Stomach (tissue), 9 donors: Measurements from ENCODE around the gene DMRT2. TPM values are rescaled to one million over a fixed set of nuclear protein-coding genes. Genes with fewer than 3 reads are reported as not detected.
A peak's percentile ranks its signal among the peaks of the same experiment; 100 is the strongest.

Experiments used
- DNase-seq, 2 donors: peaks; one replicate each; pipeline versions ENCODE4 v3.0.0 to v3.0.0-alpha.2; 2013 to 2019
- H3K27ac ChIP-seq, 5 donors: fragments of 200-600 bp in 4 of 5; sonication (generic) in 4 of 5; one replicate each; pipeline ENCODE4 v1.5.1; 2013 to 2019; ENCODE audit warnings: mild to moderate bottlenecking in 1 of 5, moderate library complexity in 1 of 5
- H3K27me3 ChIP-seq, 3 donors: fragments of 200-600 bp; sonication (generic); one replicate each; pipeline ENCODE4 v1.5.1; 2017 to 2019; ENCODE audit warnings: mixed run types in 1 of 3
- H3K36me3 ChIP-seq, 4 donors: fragments of 200-600 bp; sonication (generic); 1 replicate in 3 of 4; 2 replicates in 1 of 4; pipeline ENCODE4 v1.5.1; 2016 to 2019
- H3K4me1 ChIP-seq, 4 donors: fragments of 200-600 bp; sonication (generic); one replicate each; pipeline ENCODE4 v1.5.1; 2016 to 2019
- H3K4me3 ChIP-seq, 4 donors: fragments of 200-600 bp; sonication (generic) in 3 of 4; one replicate each; pipeline ENCODE4 v1.5.1; 2016 to 2019; ENCODE audit warnings: mild to moderate bottlenecking in 1 of 4
- H3K9me3 ChIP-seq, 4 donors: fragments of 200-600 bp; sonication (generic); one replicate each; pipeline ENCODE4 v1.5.1; 2016 to 2019
- EP300 ChIP-seq: sonication (generic); formaldehyde crosslinking; IDR thresholded peaks from one replicate; pipeline ENCODE4 v1.6.1; 2017; ENCODE audit warnings: antibody characterized with exemption
- POLR2A ChIP-seq, 4 donors: fragments of 450-650 bp; IDR thresholded peaks; one replicate each; pipeline ENCODE4 v1.6.1; 2016; ENCODE audit warnings: antibody characterized with exemption in 4 of 4, control low read depth in 2 of 4, mild to moderate bottlenecking in 1 of 4, moderate library complexity in 1 of 4
- POLR2AphosphoS5 ChIP-seq, 3 donors: sonication (generic); formaldehyde crosslinking; IDR thresholded peaks; one replicate each; pipeline ENCODE4 v1.6.1; 2016; ENCODE audit warnings: antibody characterized with exemption in 3 of 3
- WGBS, 5 donors: extraction: QIAGEN DNeasy Blood & Tissue Kit in 3 of 5; methylation state at CpG; one replicate each; pipeline versions ENCODE4 v1.1.5 to v1.1.7; 2013 to 2018; 5-methylcytosine and 5-hydroxymethylcytosine counted together
- intact Hi-C: fragments of 100-400 bp; cut with DNase I; formaldehyde crosslinking; loops from one replicate; pipeline ENCODE4 v1.15.1; 2023; ENCODE audit warnings: low total_unique reads
- polyA plus RNA-seq, 3 donors: library from polyadenylated mRNA; stranded (reverse); fragments of 200-250 nt; gene quantifications; one replicate each; pipeline ENCODE4 v1.2.3, GENCODE V29; 2013
- total RNA-seq, 5 donors: library from RNA; depleted of rRNA; stranded (reverse); fragments of >200 nt; gene quantifications; one replicate each; pipeline versions ENCODE4 v1.1.0 to v1.2.3, GENCODE V29; 2014 to 2016
- TF ChIP-seq, protein P1 (sequence below), 7 experiments: fragments of 450-650 bp in 4 of 7; fragments of 200-600 bp in 3 of 7; sonication (generic) in 3 of 7; IDR thresholded peaks; one replicate each; pipeline ENCODE4 v1.5.1; 2016 to 2019; ENCODE audit warnings: antibody characterized with exemption in 7 of 7, control low read depth in 2 of 7, mild to moderate bottlenecking in 1 of 7
- donor health status: healthy with polysubstance abuse.
- donor health status: Bipolar disorder and iron deficiency.
- donor health status: healthy.

The DMRT2 gene
- total and polyA plus RNA-seq, 8 donors, result 0.08 to 23.2 (median 2.3) TPM; not detected in 5

DNA sequence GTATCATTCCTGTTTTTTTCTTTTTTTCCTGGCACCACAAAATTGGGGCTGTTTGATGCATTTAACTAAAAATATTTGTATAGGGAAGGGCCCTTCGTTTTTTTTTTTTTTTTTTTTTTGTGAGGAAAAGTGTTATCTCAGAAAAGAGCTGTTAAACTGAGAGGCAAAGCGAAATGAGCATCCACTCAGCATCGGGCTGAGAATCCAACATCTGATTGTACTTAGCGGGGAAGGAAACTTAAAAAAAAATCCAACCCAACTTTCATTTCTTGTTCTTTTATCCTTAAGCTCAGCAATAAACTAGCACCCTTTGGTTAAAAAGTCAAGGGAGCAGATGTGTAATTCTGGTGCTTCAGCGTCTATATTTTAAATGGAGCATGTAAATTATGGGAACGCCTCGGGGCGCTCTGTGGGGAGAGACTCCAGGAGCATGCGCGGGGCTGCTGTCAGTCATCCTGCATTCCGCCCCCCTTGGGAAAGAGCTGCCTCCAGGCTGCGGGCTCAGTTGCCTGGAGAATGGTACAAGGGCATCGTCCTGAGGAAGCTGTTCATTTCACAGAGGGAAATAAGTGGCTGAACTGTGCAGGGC lies 33.3 kb downstream of the DMRT2 start:
- WGBS, 5 donors, result 10 to 19% (median 13%) methylated on average over 13 of the region's 13 CpGs
- peaks cover 0 to 21% (median 0%) of the 10 kb centered on the region in 3 donors for H3K27me3 ChIP-seq
- H3K4me3 ChIP-seq, result peak overlapping the region in 3 of 4 donors; percentile 10 to 17 (median 13)
- peak in 1 of 2 donors; percentile 48 for DNase-seq
- no peak overlapping the region for H3K27ac ChIP-seq
- intact Hi-C loops, result no loop called here
- no peaks in the 10 kb centered on the region for H3K9me3 ChIP-seq
- TF ChIP-seq, protein P1, sequence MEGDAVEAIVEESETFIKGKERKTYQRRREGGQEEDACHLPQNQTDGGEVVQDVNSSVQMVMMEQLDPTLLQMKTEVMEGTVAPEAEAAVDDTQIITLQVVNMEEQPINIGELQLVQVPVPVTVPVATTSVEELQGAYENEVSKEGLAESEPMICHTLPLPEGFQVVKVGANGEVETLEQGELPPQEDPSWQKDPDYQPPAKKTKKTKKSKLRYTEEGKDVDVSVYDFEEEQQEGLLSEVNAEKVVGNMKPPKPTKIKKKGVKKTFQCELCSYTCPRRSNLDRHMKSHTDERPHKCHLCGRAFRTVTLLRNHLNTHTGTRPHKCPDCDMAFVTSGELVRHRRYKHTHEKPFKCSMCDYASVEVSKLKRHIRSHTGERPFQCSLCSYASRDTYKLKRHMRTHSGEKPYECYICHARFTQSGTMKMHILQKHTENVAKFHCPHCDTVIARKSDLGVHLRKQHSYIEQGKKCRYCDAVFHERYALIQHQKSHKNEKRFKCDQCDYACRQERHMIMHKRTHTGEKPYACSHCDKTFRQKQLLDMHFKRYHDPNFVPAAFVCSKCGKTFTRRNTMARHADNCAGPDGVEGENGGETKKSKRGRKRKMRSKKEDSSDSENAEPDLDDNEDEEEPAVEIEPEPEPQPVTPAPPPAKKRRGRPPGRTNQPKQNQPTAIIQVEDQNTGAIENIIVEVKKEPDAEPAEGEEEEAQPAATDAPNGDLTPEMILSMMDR (IDR thresholded peaks at IDR 0.05), result no peak
- TF ChIP-seq POLR2A (IDR thresholded peaks at IDR 0.05) (no peak), POLR2AphosphoS5 (IDR thresholded peaks at IDR 0.05) (no peak), EP300 (no peak)
- peaks cover 0 to 4% (median 0%) of the 10 kb centered on the region in 4 donors for H3K4me1 ChIP-seq
- H3K36me3 ChIP-seq, result no peaks in the 10 kb centered on the region

DNA sequence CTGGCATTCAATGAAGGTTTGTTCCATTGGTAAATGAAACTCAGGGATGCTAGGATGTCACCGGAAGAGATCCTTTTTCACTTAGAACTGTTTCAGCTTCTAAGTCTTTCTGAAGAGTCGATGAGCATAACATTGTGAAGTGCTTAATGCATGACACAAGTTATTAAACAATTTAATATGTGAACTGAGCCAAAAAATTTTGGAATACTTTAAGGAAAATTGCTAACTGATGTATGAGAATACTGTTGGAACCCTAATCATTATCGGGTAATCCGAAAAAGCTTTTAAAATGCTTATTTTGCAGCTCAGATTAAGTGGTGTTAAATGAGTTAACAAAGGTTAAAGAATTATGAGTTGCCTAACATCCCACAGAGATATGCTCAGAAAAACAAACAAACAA lies 34.9 kb downstream of the DMRT2 start:
- H3K36me3 ChIP-seq, result no peaks in the 10 kb centered on the region
- DNase-seq, result peak in 1 of 2 donors; percentile 5
- H3K27me3 ChIP-seq, result peaks cover 0 to 21% (median 0%) of the 10 kb centered on the region in 3 donors
- H3K4me3 ChIP-seq, result no peak overlapping the region
- H3K9me3 ChIP-seq, result no peaks in the 10 kb centered on the region
- intact Hi-C loops, result no loop called here
- no peak for TF ChIP-seq POLR2AphosphoS5 (IDR thresholded peaks at IDR 0.05)
- no peak for TF ChIP-seq POLR2A (IDR thresholded peaks at IDR 0.05)
- TF ChIP-seq EP300, result no peak
- TF ChIP-seq, protein P1 (IDR thresholded peaks at IDR 0.05), result no peak
- 77 to 90% (median 84%) methylated on average over 4 of the region's 4 CpGs for WGBS, 5 donors
- H3K4me1 ChIP-seq, result peaks cover 0 to 4% (median 0%) of the 10 kb centered on the region in 4 donors
- no peak overlapping the region for H3K27ac ChIP-seq

DNA sequence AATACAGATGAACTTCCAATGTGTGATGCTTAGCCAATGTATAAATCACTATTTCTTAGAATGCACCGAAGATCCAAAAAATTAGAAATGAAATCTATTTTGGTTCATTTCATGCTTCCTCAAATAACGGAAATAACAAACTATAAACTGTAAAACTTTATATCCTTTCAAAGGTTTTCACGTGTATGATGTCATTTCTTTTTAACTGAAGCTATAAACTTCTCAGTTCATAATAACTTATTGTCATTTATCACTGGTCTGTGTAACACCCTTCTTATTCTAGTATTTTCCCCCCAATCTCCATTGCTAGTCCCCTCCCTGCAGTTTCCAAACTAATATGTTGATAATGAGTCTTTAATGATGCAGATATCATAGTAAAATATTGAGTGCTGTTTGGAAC lies 36.4 kb downstream of the DMRT2 start:
- H3K9me3 ChIP-seq, result no peaks in the 10 kb centered on the region
- no peak for DNase-seq
- H3K27me3 ChIP-seq, result peaks cover 0 to 19% (median 0%) of the 10 kb centered on the region in 3 donors
- no peak overlapping the region for H3K4me3 ChIP-seq
- intact Hi-C loops, result no loop called here
- H3K36me3 ChIP-seq, result no peaks in the 10 kb centered on the region
- peaks cover 0 to 4% (median 0%) of the 10 kb centered on the region in 4 donors for H3K4me1 ChIP-seq
- WGBS, 5 donors, result 77 to 85% (median 80%) methylated on average over 3 of the region's 3 CpGs
- no peak overlapping the region for H3K27ac ChIP-seq
- no peak for TF ChIP-seq EP300
- TF ChIP-seq POLR2AphosphoS5 (IDR thresholded peaks at IDR 0.05), result no peak
- no peak for TF ChIP-seq POLR2A (IDR thresholded peaks at IDR 0.05)
- TF ChIP-seq, protein P1 (IDR thresholded peaks at IDR 0.05), result no peak

DNA sequence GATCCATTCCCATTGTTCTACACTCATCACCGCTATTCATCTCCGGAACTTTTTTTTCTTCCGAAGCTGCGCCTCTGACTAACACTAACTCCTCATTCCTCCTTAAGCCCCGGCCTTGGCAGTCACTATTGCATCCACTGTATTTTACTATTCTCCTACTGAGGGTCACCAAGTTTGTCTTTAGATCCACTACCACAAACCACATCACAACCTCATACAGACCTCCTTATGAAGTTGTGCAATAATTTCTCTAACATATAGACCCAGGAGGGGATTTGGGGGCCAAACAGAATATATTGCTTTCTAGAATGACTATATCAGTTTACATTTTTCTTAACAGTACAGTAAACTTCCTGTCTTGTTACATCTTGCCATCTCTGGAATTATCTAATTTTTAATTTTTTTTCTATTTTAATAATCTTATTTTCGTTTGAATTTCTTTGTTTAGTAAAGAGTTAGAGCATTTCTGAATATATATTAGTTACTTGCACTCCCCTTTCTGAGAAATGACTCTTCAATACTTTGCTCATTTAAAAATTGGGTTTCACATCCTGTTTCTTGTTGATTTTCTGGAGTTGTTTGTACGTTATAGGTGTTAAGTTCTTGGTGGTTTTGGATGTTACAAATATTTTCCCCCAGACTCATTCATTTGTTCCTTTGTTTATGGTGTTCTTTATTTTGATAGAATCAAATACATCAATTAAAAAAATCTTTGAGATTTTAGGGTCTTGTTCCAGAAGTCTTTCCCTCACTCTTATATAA lies 37.1 kb downstream of the DMRT2 start:
- TF ChIP-seq POLR2AphosphoS5 (IDR thresholded peaks at IDR 0.05), result no peak
- no peak for TF ChIP-seq EP300
- TF ChIP-seq POLR2A (IDR thresholded peaks at IDR 0.05), result no peak
- TF ChIP-seq, protein P1 (IDR thresholded peaks at IDR 0.05), result no peak
- Histone ChIP-seq H3K4me3 (no peak overlapping the region), H3K9me3 (no peaks in the 10 kb centered on the region), H3K4me1 (peaks cover 0 to 4% (median 0%) of the 10 kb centered on the region in 4 donors), H3K36me3 (no peaks in the 10 kb centered on the region), H3K27ac (no peak overlapping the region), H3K27me3 (peaks cover 0 to 14% (median 0%) of the 10 kb centered on the region in 3 donors)
- intact Hi-C loops, result no loop called here
- 72 to 78% (median 75%) methylated on average over 7 of the region's 7 CpGs for WGBS, 5 donors
- DNase-seq, result no peak
